Measurements from ENCODE around the gene KMT2D. TPM values are rescaled to one million over a fixed set of nuclear protein-coding genes. Genes with fewer than 3 reads are reported as not detected.
"Not testable (repeated sequence)": the region's sequence is repeated elsewhere in the genome, so short reads cannot be mapped to it uniquely, and the experiment has no call there.

KMT2D gene
- total RNA-seq, 3 donors from 2014 or later (not counting 1 experiment from before 2014, with no cell fraction given) = 164 to 186 (median 182) TPM

DNA sequence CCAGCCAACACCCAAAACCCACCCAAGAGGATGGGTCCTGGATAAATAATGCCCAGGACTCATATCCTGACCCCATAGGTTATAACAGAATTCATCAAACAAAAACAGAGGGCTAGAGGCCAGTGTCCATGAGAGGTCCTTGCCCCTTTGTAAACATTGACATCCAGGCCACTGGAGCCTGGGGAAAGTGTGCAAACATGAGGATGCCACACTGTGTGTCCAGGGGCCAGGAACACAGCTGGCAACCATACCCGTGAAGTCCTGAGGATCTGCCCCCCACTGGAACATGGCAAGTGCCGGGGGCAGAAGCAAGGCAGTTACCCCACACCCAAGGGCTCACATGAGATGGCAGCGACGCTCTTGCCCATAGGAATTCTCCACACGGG lies 4.2 kb upstream of the KMT2D start:
- no peak for DNase-seq
- Histone ChIP-seq H3K36me3 (ENCODE audit: control insufficient read depth, insufficient read depth, low read length) (peaks cover 2% of the 10 kb centered on the region), H3K27me3 (ENCODE audit: control insufficient read depth, insufficient read depth, low read length) (no peaks in the 10 kb centered on the region), H3K9me3 (ENCODE audit: control insufficient read depth, insufficient read depth, low read length) (no peaks in the 10 kb centered on the region), H3K4me3 (ENCODE audit: low read length) (no peak overlapping the region), H3K4me1 (ENCODE audit: control insufficient read depth, insufficient read depth, low read length) (peaks cover 15% of the 10 kb centered on the region), H3K27ac (ENCODE audit: low read length) (no peak overlapping the region)
- Mint-ChIP-seq H3K4me1 (peaks cover 26 to 27% of the 10 kb centered on the region in 2 donors), H3K27ac (no peak overlapping the region), H3K36me3 (no peaks in the 10 kb centered on the region), H3K9me3 (no peaks in the 10 kb centered on the region), H3K27me3 (ENCODE audit: low read depth in 2 of 2) (no peaks in the 10 kb centered on the region), H3K4me3 (no peak overlapping the region)
- no peak for ATAC-seq
- intact Hi-C loops (cut with micrococcal nuclease) = loop anchor here (1.0 to 5.0 kb wide), 2 partner anchors 34 to 48 kb away; partner anchors contain the start of gene LMBR1L
- TF ChIP-seq, protein P1, sequence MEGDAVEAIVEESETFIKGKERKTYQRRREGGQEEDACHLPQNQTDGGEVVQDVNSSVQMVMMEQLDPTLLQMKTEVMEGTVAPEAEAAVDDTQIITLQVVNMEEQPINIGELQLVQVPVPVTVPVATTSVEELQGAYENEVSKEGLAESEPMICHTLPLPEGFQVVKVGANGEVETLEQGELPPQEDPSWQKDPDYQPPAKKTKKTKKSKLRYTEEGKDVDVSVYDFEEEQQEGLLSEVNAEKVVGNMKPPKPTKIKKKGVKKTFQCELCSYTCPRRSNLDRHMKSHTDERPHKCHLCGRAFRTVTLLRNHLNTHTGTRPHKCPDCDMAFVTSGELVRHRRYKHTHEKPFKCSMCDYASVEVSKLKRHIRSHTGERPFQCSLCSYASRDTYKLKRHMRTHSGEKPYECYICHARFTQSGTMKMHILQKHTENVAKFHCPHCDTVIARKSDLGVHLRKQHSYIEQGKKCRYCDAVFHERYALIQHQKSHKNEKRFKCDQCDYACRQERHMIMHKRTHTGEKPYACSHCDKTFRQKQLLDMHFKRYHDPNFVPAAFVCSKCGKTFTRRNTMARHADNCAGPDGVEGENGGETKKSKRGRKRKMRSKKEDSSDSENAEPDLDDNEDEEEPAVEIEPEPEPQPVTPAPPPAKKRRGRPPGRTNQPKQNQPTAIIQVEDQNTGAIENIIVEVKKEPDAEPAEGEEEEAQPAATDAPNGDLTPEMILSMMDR (IDR thresholded peaks at IDR 0.05) = no peak
- 95% methylated on average over 5 of the region's 5 CpGs for WGBS (ENCODE audit: insufficient coverage)

DNA sequence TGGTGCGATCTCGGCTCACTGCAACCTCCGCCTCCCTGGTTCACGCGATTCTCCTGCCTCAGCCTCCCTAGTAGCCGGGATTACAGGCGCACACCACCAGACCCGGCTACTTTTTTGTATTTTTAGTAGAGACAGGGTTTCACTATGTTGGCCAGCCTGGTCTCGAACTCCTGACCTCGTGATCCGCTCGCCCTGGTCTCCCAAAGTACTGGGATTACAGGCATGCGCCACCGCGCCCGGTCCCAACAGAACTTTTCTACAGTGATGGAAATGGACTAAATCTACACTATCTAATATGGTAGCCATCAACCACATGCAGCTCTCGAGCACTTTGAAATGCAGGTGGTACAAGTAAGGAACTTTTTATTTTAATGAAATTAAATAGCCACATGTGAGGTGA lies 1.3 kb upstream of the KMT2D start:
- not testable (repeated sequence) for DNase-seq; ATAC-seq; H3K36me3 Mint-ChIP-seq; H3K27me3 ChIP-seq (ENCODE audit: control insufficient read depth, insufficient read depth, low read length); H3K9me3 ChIP-seq (ENCODE audit: control insufficient read depth, insufficient read depth, low read length); H3K27me3 Mint-ChIP-seq (ENCODE audit: low read depth in 2 of 2); H3K27ac ChIP-seq (ENCODE audit: low read length); H3K4me3 ChIP-seq (ENCODE audit: low read length); H3K9me3 Mint-ChIP-seq; H3K36me3 ChIP-seq (ENCODE audit: control insufficient read depth, insufficient read depth, low read length)
- intact Hi-C loops (cut with micrococcal nuclease) = loop anchor here (5.0 kb wide), 1 partner anchor 50 kb away; the partner anchor contains the start of gene LMBR1L
- Mint-ChIP-seq H3K4me3 (peak overlapping the region; percentile 21), H3K4me1 (peaks cover 43% of the 10 kb centered on the region in 2 donors), H3K27ac (peak overlapping the region in 1 of 2 donors; percentile 87)
- 98% methylated on average over 16 of the region's 17 CpGs for WGBS (ENCODE audit: insufficient coverage)
- peaks cover 34% of the 10 kb centered on the region for H3K4me1 ChIP-seq (ENCODE audit: control insufficient read depth, insufficient read depth, low read length)

DNA sequence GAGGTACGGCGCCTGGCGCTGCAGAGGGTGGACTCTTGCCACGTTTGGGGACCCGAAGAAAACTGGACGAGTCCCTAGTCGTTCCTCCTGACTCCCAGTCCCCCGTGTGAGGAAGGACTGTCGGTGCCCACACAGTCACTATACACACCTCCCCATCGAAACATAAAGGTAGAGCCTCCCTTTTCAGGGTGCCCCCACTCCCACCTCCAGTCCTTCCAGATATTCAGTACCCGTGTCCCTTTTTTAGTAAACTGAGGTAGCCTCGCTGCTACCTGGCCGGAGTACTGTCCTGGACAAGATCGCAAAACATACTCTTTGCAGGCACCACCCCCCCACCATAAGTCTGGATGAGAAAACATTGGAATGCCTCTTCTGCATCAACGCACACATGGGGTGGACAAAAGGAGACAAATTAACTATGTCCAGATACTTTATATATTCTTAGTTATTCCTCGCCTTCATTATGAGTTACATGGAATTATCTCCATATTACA lies 610 bp upstream of the KMT2D start:
- Mint-ChIP-seq H3K9me3 (no peaks in the 10 kb centered on the region), H3K4me1 (peaks cover 50% of the 10 kb centered on the region in 2 donors), H3K27me3 (ENCODE audit: low read depth in 2 of 2) (no peaks in the 10 kb centered on the region), H3K4me3 (peak overlapping the region; percentile 91), H3K36me3 (no peaks in the 10 kb centered on the region), H3K27ac (peak overlapping the region; percentile 87 to 92)
- Histone ChIP-seq H3K36me3 (ENCODE audit: control insufficient read depth, insufficient read depth, low read length) (peaks cover under 1% of the 10 kb centered on the region), H3K27ac (ENCODE audit: low read length) (peak overlapping the region; percentile 77), H3K4me3 (ENCODE audit: low read length) (peak overlapping the region; percentile 68), H3K27me3 (ENCODE audit: control insufficient read depth, insufficient read depth, low read length) (no peaks in the 10 kb centered on the region), H3K9me3 (ENCODE audit: control insufficient read depth, insufficient read depth, low read length) (no peaks in the 10 kb centered on the region), H3K4me1 (ENCODE audit: control insufficient read depth, insufficient read depth, low read length) (peaks cover 40% of the 10 kb centered on the region)
- TF ChIP-seq, protein P1 (IDR thresholded peaks at IDR 0.05) = no peak
- ATAC-seq = no peak
- WGBS (ENCODE audit: insufficient coverage) = 12% methylated on average over 14 of the region's 16 CpGs
- intact Hi-C loops (cut with micrococcal nuclease) = loop anchor here (5.0 kb wide), 1 partner anchor 51 kb away; the partner anchor contains the start of gene LMBR1L
- DNase-seq = no peak

DNA sequence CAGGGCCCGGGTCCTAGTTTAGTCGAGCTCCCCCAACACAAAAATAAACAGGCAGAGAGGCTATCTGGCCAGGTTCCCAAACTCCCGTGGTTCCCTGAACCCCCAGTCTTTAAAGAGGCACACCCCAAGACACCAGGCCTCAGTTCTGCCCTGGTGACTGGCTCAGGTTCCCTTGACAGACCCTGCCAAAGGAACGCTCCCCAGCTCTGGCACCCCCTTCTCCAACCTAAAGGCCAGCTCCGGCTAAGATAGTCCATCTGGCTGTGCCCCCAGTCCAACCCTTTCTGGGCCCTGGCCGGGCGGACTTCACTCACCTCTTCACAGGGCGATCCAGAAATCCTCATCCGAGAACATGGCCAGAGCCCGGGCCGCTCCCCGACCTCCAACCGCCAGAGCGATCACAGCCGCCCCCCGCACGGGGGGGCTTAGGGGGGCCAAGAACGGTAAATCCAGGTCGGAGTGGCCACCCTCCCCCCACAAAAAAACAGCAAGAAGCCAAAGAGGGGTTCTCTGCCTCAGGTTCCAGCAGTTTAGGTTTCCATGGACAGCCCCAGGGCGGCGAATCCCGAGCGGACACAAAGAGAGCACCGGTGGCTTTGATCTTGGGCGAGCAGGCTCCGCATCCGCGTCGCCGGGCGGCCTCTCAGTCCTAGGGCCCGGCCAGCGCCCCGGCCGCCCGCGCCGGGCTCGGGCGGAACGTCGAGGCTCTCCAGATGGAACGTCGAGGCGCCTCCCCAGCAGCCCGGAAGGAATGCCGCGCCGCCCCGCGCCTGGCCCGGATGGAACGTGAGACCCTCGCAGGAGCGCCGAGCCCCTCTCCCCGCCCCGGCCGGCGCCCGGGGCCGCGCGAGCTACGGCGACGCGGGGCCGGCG lies 1.1 kb downstream of the KMT2D start:
- H3K4me1 ChIP-seq (ENCODE audit: control insufficient read depth, insufficient read depth, low read length) = peaks cover 54% of the 10 kb centered on the region
- no peaks in the 10 kb centered on the region for H3K36me3 Mint-ChIP-seq
- TF ChIP-seq, protein P1 (IDR thresholded peaks at IDR 0.05) = no peak
- peaks cover 66 to 67% of the 10 kb centered on the region in 2 donors for H3K4me1 Mint-ChIP-seq
- peak overlapping the region; percentile 68 for H3K4me3 ChIP-seq (ENCODE audit: low read length)
- peak overlapping the region; percentile 81 to 92 for H3K27ac Mint-ChIP-seq
- H3K4me3 Mint-ChIP-seq = peak overlapping the region; percentile 91
- H3K9me3 Mint-ChIP-seq = no peaks in the 10 kb centered on the region
- H3K36me3 ChIP-seq (ENCODE audit: control insufficient read depth, insufficient read depth, low read length) = peaks cover 8% of the 10 kb centered on the region
- no peaks in the 10 kb centered on the region for H3K27me3 Mint-ChIP-seq (ENCODE audit: low read depth in 2 of 2)
- H3K27ac ChIP-seq (ENCODE audit: low read length) = peak overlapping the region; percentile 77
- intact Hi-C loops (cut with micrococcal nuclease) = loop anchor here (1.0 to 5.0 kb wide), 2 partner anchors 10 to 53 kb away; partner anchors contain the start of genes LMBR1L and RHEBL1
- no peaks in the 10 kb centered on the region for H3K27me3 ChIP-seq (ENCODE audit: control insufficient read depth, insufficient read depth, low read length)
- no peaks in the 10 kb centered on the region for H3K9me3 ChIP-seq (ENCODE audit: control insufficient read depth, insufficient read depth, low read length)
- ATAC-seq = peak; percentile 4 to 25 (median 9)
- WGBS (ENCODE audit: insufficient coverage) = under 1% methylated on average over 70 of the region's 70 CpGs
- peak in 1 of 2 donors; percentile 53 for DNase-seq

All from natural killer cell (primary cell).